ENCODE data around the gene APOC3. TPM values are rescaled to one million over a fixed set of nuclear protein-coding genes. Genes with fewer than 3 reads are reported as not detected.

The APOC3 gene
- total RNA-seq, 1 experiment from 2014 or later, result 128 TPM

DNA sequence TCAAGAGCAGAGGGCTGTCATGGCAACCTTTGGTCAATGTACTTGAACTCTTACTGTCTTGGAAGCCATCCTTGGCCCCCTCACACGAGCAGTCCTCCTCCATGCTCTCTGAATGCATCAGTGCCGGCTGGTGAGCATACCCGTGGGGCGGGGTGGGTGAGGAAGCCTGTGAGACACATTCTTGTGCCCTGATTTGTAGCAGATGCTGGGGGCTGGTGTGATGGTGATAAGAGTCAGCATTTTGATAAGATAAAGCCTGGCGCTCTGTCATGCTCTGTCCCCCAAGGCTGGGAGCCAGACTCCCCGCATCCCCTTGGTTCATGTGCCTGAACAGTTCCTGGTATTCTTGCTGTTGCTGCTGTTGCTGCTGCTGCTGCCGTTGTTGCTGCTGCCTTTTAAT is 28.2 kb downstream of the APOC3 start:
- H3K27me3 Mint-ChIP-seq (ENCODE audit: insufficient read depth, unreplicated experiment), result no peaks in the 10 kb centered on the region
- no peak for DNase-seq
- H3K4me3 Mint-ChIP-seq (ENCODE audit: unreplicated experiment), result no peak overlapping the region
- peaks cover 6% of the 10 kb centered on the region for H3K4me1 Mint-ChIP-seq (ENCODE audit: low read depth, unreplicated experiment)
- no peak overlapping the region for H3K4me3 ChIP-seq (ENCODE audit: low read depth, low read length)
- no TSS peak for BruUV-seq (replicated peaks)
- peaks cover 17% of the 10 kb centered on the region for H3K36me3 ChIP-seq (ENCODE audit: control insufficient read depth, insufficient read depth, low read length)
- intact Hi-C loops (cut with micrococcal nuclease; ENCODE audit: unreplicated experiment), result no loop called here
- H3K27ac Mint-ChIP-seq (ENCODE audit: unreplicated experiment), result no peak overlapping the region
- no peaks in the 10 kb centered on the region for H3K9me3 Mint-ChIP-seq (ENCODE audit: unreplicated experiment)
- CTCF ChIA-PET, result no interaction called here
- POLR2A ChIA-PET, result no interaction called here
- TF ChIP-seq CTCF (IDR thresholded peaks at IDR 0.05; ENCODE audit: insufficient read depth in 1 of 2, low read depth in 1 of 2, low read length in 1 of 2, severe bottlenecking in 1 of 2, unreplicated experiment in 1 of 2), result no peak
- no peaks in the 10 kb centered on the region for H3K9me3 ChIP-seq
- H3K27me3 ChIP-seq (replicated peaks; ENCODE audit: control insufficient read depth, insufficient read depth, low read length), result no peaks in the 10 kb centered on the region
- H3K36me3 Mint-ChIP-seq (ENCODE audit: insufficient read depth, unreplicated experiment), result peaks cover 72% of the 10 kb centered on the region
- peaks cover 5% of the 10 kb centered on the region; the same call in 1 of the 2 replicates for H3K4me1 ChIP-seq

DNA sequence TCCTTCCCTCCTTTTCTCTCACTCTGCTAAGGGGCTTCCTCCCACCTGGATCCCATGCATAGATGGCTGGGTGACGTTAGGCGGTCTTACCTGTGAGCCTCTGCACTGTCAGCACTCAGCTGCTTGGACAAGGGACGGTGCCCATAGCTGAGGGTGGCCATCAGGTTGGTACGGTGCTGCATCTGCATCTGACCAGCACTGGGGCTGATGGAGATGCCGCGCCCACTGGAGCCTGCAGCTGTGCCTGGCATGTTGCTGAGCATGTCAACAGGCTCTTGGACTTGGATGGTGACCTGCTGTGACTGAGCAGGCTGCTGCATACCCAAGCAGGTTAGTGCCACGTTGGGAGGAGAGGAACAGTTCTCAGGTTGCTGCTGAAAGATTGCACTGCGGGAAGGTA is 29.5 kb downstream of the APOC3 start:
- H3K9me3 Mint-ChIP-seq (ENCODE audit: unreplicated experiment), result no peaks in the 10 kb centered on the region
- Histone ChIP-seq H3K27me3 (replicated peaks; ENCODE audit: control insufficient read depth, insufficient read depth, low read length) (no peaks in the 10 kb centered on the region), H3K4me3 (ENCODE audit: low read depth, low read length) (no peak overlapping the region), H3K4me1 (peaks cover 5% of the 10 kb centered on the region; the same call in 1 of the 2 replicates), H3K9me3 (no peaks in the 10 kb centered on the region), H3K36me3 (ENCODE audit: control insufficient read depth, insufficient read depth, low read length) (peaks cover 19% of the 10 kb centered on the region)
- peaks cover 71% of the 10 kb centered on the region for H3K36me3 Mint-ChIP-seq (ENCODE audit: insufficient read depth, unreplicated experiment)
- peaks cover 6% of the 10 kb centered on the region for H3K4me1 Mint-ChIP-seq (ENCODE audit: low read depth, unreplicated experiment)
- no peak overlapping the region for H3K4me3 Mint-ChIP-seq (ENCODE audit: unreplicated experiment)
- intact Hi-C loops (cut with micrococcal nuclease; ENCODE audit: unreplicated experiment), result no loop called here
- no peak for TF ChIP-seq CTCF (IDR thresholded peaks at IDR 0.05; ENCODE audit: insufficient read depth in 1 of 2, low read depth in 1 of 2, low read length in 1 of 2, severe bottlenecking in 1 of 2, unreplicated experiment in 1 of 2)
- POLR2A ChIA-PET, result no interaction called here
- H3K27me3 Mint-ChIP-seq (ENCODE audit: insufficient read depth, unreplicated experiment), result no peaks in the 10 kb centered on the region
- DNase-seq, result no peak
- CTCF ChIA-PET, result no interaction called here
- no TSS peak for BruUV-seq (replicated peaks)
- no peak overlapping the region for H3K27ac Mint-ChIP-seq (ENCODE audit: unreplicated experiment)

GRCh38 chr11:116860303-116860702 is 30.6 kb downstream of the APOC3 start:
- intact Hi-C loops (cut with micrococcal nuclease; ENCODE audit: unreplicated experiment), result no loop called here
- ChIA-PET POLR2A (no interaction called here), CTCF (interaction anchor here (0.8 kb wide), 1 partner anchor 25 kb away, joined by 3 read pairs; no protein-coding TSS in a partner anchor)
- Mint-ChIP-seq H3K27ac (ENCODE audit: unreplicated experiment) (no peak overlapping the region), H3K9me3 (ENCODE audit: unreplicated experiment) (no peaks in the 10 kb centered on the region), H3K27me3 (ENCODE audit: insufficient read depth, unreplicated experiment) (no peaks in the 10 kb centered on the region), H3K36me3 (ENCODE audit: insufficient read depth, unreplicated experiment) (peaks cover 65% of the 10 kb centered on the region), H3K4me1 (ENCODE audit: low read depth, unreplicated experiment) (peaks cover 6% of the 10 kb centered on the region), H3K4me3 (ENCODE audit: unreplicated experiment) (no peak overlapping the region)
- TF ChIP-seq CTCF (IDR thresholded peaks at IDR 0.05; ENCODE audit: insufficient read depth in 1 of 2, low read depth in 1 of 2, low read length in 1 of 2, severe bottlenecking in 1 of 2, unreplicated experiment in 1 of 2), result no peak
- no TSS peak for BruUV-seq (replicated peaks)
- no peak for DNase-seq
- Histone ChIP-seq H3K9me3 (no peaks in the 10 kb centered on the region), H3K27me3 (replicated peaks; ENCODE audit: control insufficient read depth, insufficient read depth, low read length) (no peaks in the 10 kb centered on the region), H3K4me3 (ENCODE audit: low read depth, low read length) (no peak overlapping the region), H3K36me3 (ENCODE audit: control insufficient read depth, insufficient read depth, low read length) (peaks cover 19% of the 10 kb centered on the region), H3K4me1 (peaks cover 10% of the 10 kb centered on the region; the same call in 1 of the 2 replicates)

Measured in Caco-2 (cell line).